ENCODE measurements around the gene CALML5.

Gene CALML5

GRCh38 chr10:5527332-5528200 is 28.2 kb upstream of the CALML5 start:
- H3K36me3 Mint-ChIP-seq (ENCODE audit: low read depth), result no peaks in the 10 kb centered on the region
- no peaks in the 10 kb centered on the region for H3K4me1 Mint-ChIP-seq (ENCODE audit: low read depth)
- H3K4me3 Mint-ChIP-seq, result no peak overlapping the region
- H3K27me3 Mint-ChIP-seq, result no peaks in the 10 kb centered on the region
- no peaks in the 10 kb centered on the region for H3K9me3 Mint-ChIP-seq
- no peak overlapping the region for H3K27ac Mint-ChIP-seq

- Mint-ChIP-seq H3K9me3 (no peaks in the 10 kb centered on the region), H3K36me3 (ENCODE audit: low read depth) (no peaks in the 10 kb centered on the region), H3K4me1 (ENCODE audit: low read depth) (no peaks in the 10 kb centered on the region), H3K4me3 (no peak overlapping the region), H3K27me3 (no peaks in the 10 kb centered on the region), H3K27ac (no peak overlapping the region)
Observed at GRCh38 chr10:5526691-5527331, 27.4 kb upstream of the CALML5 start.

GRCh38 chr10:5525561-5526341 is 26.4 kb upstream of the CALML5 start:
- Mint-ChIP-seq H3K9me3 (no peaks in the 10 kb centered on the region), H3K27ac (no peak overlapping the region), H3K36me3 (ENCODE audit: low read depth) (no peaks in the 10 kb centered on the region), H3K4me1 (ENCODE audit: low read depth) (no peaks in the 10 kb centered on the region), H3K4me3 (no peak overlapping the region), H3K27me3 (no peaks in the 10 kb centered on the region)

- Mint-ChIP-seq H3K36me3 (ENCODE audit: low read depth) (no peaks in the 10 kb centered on the region), H3K27me3 (no peaks in the 10 kb centered on the region), H3K4me1 (ENCODE audit: low read depth) (no peaks in the 10 kb centered on the region), H3K9me3 (no peaks in the 10 kb centered on the region), H3K4me3 (no peak within 1 kb of the TSS), H3K27ac (no peak within 1 kb of the TSS)
Observed at GRCh38 chr10:5524641-5525560, 25.5 kb upstream of the CALML5 start, which contains the start of gene CALML3. TSS of gene CALML3 (plus strand) at chr10:5524961. CDS start at chr10:5525086, 125 bp downstream.

- no peaks in the 10 kb centered on the region for H3K27me3 Mint-ChIP-seq
- H3K4me3 Mint-ChIP-seq, result no peak overlapping the region
- no peaks in the 10 kb centered on the region for H3K9me3 Mint-ChIP-seq
- no peaks in the 10 kb centered on the region for H3K36me3 Mint-ChIP-seq (ENCODE audit: low read depth)
- H3K27ac Mint-ChIP-seq, result no peak overlapping the region
- no peaks in the 10 kb centered on the region for H3K4me1 Mint-ChIP-seq (ENCODE audit: low read depth)
Observed at GRCh38 chr10:5523796-5524574, 24.6 kb upstream of the CALML5 start.

GRCh38 chr10:5522913-5523560 is 23.7 kb upstream of the CALML5 start:
- Mint-ChIP-seq H3K9me3 (no peaks in the 10 kb centered on the region), H3K27me3 (no peaks in the 10 kb centered on the region), H3K27ac (no peak overlapping the region), H3K36me3 (ENCODE audit: low read depth) (no peaks in the 10 kb centered on the region), H3K4me3 (no peak overlapping the region), H3K4me1 (ENCODE audit: low read depth) (no peaks in the 10 kb centered on the region)

GRCh38 chr10:5519054-5519453 is 19.7 kb upstream of the CALML5 start:
- Mint-ChIP-seq H3K9me3 (no peaks in the 10 kb centered on the region), H3K4me3 (no peak overlapping the region), H3K27me3 (no peaks in the 10 kb centered on the region), H3K27ac (no peak overlapping the region), H3K36me3 (ENCODE audit: low read depth) (no peaks in the 10 kb centered on the region), H3K4me1 (ENCODE audit: low read depth) (no peaks in the 10 kb centered on the region)

GRCh38 chr10:5518143-5518542 is 18.8 kb upstream of the CALML5 start:
- H3K4me3 Mint-ChIP-seq, result no peak overlapping the region
- H3K36me3 Mint-ChIP-seq (ENCODE audit: low read depth), result no peaks in the 10 kb centered on the region
- H3K9me3 Mint-ChIP-seq, result no peaks in the 10 kb centered on the region
- no peaks in the 10 kb centered on the region for H3K27me3 Mint-ChIP-seq
- peaks cover 4% of the 10 kb centered on the region for H3K4me1 Mint-ChIP-seq (ENCODE audit: low read depth)
- no peak overlapping the region for H3K27ac Mint-ChIP-seq

GRCh38 chr10:5517546-5517945 is 18.2 kb upstream of the CALML5 start:
- H3K36me3 Mint-ChIP-seq (ENCODE audit: low read depth), result no peaks in the 10 kb centered on the region
- peaks cover 5% of the 10 kb centered on the region for H3K4me1 Mint-ChIP-seq (ENCODE audit: low read depth)
- no peak overlapping the region for H3K27ac Mint-ChIP-seq
- no peaks in the 10 kb centered on the region for H3K9me3 Mint-ChIP-seq
- peaks cover 3% of the 10 kb centered on the region for H3K27me3 Mint-ChIP-seq
- H3K4me3 Mint-ChIP-seq, result no peak overlapping the region

GRCh38 chr10:5515948-5516761 is 16.8 kb upstream of the CALML5 start:
- Mint-ChIP-seq H3K27me3 (peaks cover 4% of the 10 kb centered on the region), H3K4me1 (ENCODE audit: low read depth) (peaks cover 5% of the 10 kb centered on the region), H3K27ac (no peak overlapping the region), H3K36me3 (ENCODE audit: low read depth) (no peaks in the 10 kb centered on the region), H3K9me3 (no peaks in the 10 kb centered on the region), H3K4me3 (no peak overlapping the region)

- no peaks in the 10 kb centered on the region for H3K9me3 Mint-ChIP-seq
- H3K4me3 Mint-ChIP-seq, result no peak overlapping the region
- peaks cover 4% of the 10 kb centered on the region for H3K27me3 Mint-ChIP-seq
- H3K4me1 Mint-ChIP-seq (ENCODE audit: low read depth), result peaks cover 5% of the 10 kb centered on the region
- no peaks in the 10 kb centered on the region for H3K36me3 Mint-ChIP-seq (ENCODE audit: low read depth)
- no peak overlapping the region for H3K27ac Mint-ChIP-seq
Observed at GRCh38 chr10:5514226-5514850, 15.0 kb upstream of the CALML5 start.

GRCh38 chr10:5512881-5513612 is 13.7 kb upstream of the CALML5 start:
- H3K4me1 Mint-ChIP-seq (ENCODE audit: low read depth), result peaks cover 5% of the 10 kb centered on the region
- no peak overlapping the region for H3K4me3 Mint-ChIP-seq
- no peak overlapping the region for H3K27ac Mint-ChIP-seq
- H3K36me3 Mint-ChIP-seq (ENCODE audit: low read depth), result no peaks in the 10 kb centered on the region
- H3K9me3 Mint-ChIP-seq, result no peaks in the 10 kb centered on the region
- peaks cover 4% of the 10 kb centered on the region for H3K27me3 Mint-ChIP-seq
